HL-60 (cell line): ENCODE results near the gene ADAMTS14.

Source experiments
- DNase-seq, 2 experiments: peaks; one replicate each; pipeline ENCODE4 v3.0.0-alpha.2; 2010 to 2020; ENCODE audit warnings: low read depth in 1 of 2, low spot score in 1 of 2
- H3K27ac ChIP-seq: fragments of 250-450 bp; sonication (Bioruptor Pico); replicated peaks from 2 replicates; pipeline ENCODE4 v1.5.1; 2020; ENCODE audit warnings: mild to moderate bottlenecking, moderate library complexity
- H3K27me3 ChIP-seq: fragments of 250-450 bp; sonication (Bioruptor Pico); 2 replicates; pipeline ENCODE4 v1.5.1; 2021; ENCODE audit warnings: mild to moderate bottlenecking, moderate library complexity; ENCODE audit not compliant: insufficient read depth, poor library complexity, severe bottlenecking
- H3K4me3 ChIP-seq: replicated peaks from 2 replicates; pipeline ENCODE4 v1.5.1; 2011; ENCODE audit warnings: mild to moderate bottlenecking, control low read depth, low read length; ENCODE audit not compliant: insufficient read depth
- CTCF ChIP-seq: IDR thresholded peaks from one replicate; pipeline ENCODE4 v1.5.1; 2011; ENCODE audit warnings: low read length, control low read depth, inconsistent platforms; ENCODE audit not compliant: insufficient read depth
- GABPA ChIP-seq: IDR thresholded peaks from 2 replicates; pipeline ENCODE4 v1.6.1; 2012; ENCODE audit warnings: low read depth
- POLR2AphosphoS5 ChIP-seq: IDR thresholded peaks from 2 replicates; pipeline ENCODE4 v1.6.1; 2012; ENCODE audit warnings: low read depth
- SPI1 ChIP-seq: IDR thresholded peaks from 2 replicates; pipeline ENCODE4 v1.6.1; 2012; ENCODE audit warnings: low read depth, mild to moderate bottlenecking, borderline replicate concordance
- TF ChIP-seq, protein P1 (sequence below): IDR thresholded peaks from 2 replicates; pipeline ENCODE4 v1.6.1; 2012; ENCODE audit warnings: low read depth; ENCODE audit not compliant: insufficient replicate concordance

ADAMTS14 gene

GRCh38 chr10:70723771-70724170, 51.5 kb downstream of the ADAMTS14 start:
- H3K27me3 ChIP-seq: no peaks in the 10 kb centered on the region
- TF ChIP-seq, protein P1, sequence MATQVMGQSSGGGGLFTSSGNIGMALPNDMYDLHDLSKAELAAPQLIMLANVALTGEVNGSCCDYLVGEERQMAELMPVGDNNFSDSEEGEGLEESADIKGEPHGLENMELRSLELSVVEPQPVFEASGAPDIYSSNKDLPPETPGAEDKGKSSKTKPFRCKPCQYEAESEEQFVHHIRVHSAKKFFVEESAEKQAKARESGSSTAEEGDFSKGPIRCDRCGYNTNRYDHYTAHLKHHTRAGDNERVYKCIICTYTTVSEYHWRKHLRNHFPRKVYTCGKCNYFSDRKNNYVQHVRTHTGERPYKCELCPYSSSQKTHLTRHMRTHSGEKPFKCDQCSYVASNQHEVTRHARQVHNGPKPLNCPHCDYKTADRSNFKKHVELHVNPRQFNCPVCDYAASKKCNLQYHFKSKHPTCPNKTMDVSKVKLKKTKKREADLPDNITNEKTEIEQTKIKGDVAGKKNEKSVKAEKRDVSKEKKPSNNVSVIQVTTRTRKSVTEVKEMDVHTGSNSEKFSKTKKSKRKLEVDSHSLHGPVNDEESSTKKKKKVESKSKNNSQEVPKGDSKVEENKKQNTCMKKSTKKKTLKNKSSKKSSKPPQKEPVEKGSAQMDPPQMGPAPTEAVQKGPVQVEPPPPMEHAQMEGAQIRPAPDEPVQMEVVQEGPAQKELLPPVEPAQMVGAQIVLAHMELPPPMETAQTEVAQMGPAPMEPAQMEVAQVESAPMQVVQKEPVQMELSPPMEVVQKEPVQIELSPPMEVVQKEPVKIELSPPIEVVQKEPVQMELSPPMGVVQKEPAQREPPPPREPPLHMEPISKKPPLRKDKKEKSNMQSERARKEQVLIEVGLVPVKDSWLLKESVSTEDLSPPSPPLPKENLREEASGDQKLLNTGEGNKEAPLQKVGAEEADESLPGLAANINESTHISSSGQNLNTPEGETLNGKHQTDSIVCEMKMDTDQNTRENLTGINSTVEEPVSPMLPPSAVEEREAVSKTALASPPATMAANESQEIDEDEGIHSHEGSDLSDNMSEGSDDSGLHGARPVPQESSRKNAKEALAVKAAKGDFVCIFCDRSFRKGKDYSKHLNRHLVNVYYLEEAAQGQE: no peak
- TF ChIP-seq GABPA (no peak), SPI1 (no peak), CTCF (no peak), POLR2AphosphoS5 (no peak)
- no peak overlapping the region for H3K27ac ChIP-seq
- no peak for DNase-seq
- H3K4me3 ChIP-seq: no peak overlapping the region

- Histone ChIP-seq H3K27ac (no peak overlapping the region), H3K27me3 (no peaks in the 10 kb centered on the region), H3K4me3 (no peak overlapping the region)
- no peak for DNase-seq
- TF ChIP-seq, protein P1: no peak
- TF ChIP-seq GABPA: no peak
- TF ChIP-seq SPI1: no peak
- TF ChIP-seq POLR2AphosphoS5: no peak
- TF ChIP-seq CTCF: no peak
Measured at GRCh38 chr10:70726909-70727495, 54.7 kb downstream of the ADAMTS14 start.

DNA sequence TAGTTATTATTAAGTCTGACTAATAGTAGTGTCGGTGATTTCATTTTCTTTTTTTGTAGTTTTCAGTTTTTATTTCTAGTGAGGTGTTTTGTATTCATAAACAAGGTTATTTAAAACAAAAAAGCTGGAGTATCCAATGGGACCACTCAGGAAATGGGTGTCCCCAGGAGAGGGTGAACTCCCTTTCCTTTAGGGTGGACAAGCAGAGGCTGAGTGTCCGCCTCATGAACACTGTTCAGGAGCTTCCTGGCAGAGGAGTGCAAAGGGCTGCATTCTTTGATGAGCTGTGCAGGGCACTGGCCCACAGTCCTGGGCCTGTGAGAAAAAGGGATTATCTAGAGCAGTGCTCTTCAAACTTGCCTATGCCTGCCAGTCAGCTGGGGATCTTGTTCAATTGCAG, 56.0 kb downstream of the ADAMTS14 start:
- TF ChIP-seq, protein P1: no peak
- TF ChIP-seq SPI1: no peak
- no peak for TF ChIP-seq CTCF
- TF ChIP-seq POLR2AphosphoS5: no peak
- no peak for TF ChIP-seq GABPA
- Histone ChIP-seq H3K27ac (no peak overlapping the region), H3K27me3 (no peaks in the 10 kb centered on the region), H3K4me3 (no peak overlapping the region)
- DNase-seq: no peak
